Keratinocyte (primary cell): ENCODE measurements around the gene SPRED2. TPM values are rescaled to one million over a fixed set of nuclear protein-coding genes. Genes with fewer than 3 reads are reported as not detected.

Experiments
- DNase-seq: peaks from one replicate; pipeline ENCODE4 v3.0.0-alpha.2; 2011; ENCODE audit warnings: low read depth, missing footprints, low spot score
- FAIRE-seq: peaks from 2 replicates; lab custom pipeline; 2011; peaks lifted over from hg19 to GRCh38; lab: Jason Lieb, UNC
- H2AFZ ChIP-seq: 2 replicates; pipeline ENCODE4 v1.6.0; 2012; ENCODE audit warnings: low read length, control low read depth, inconsistent platforms; ENCODE audit not compliant: control insufficient read depth
- H3K27ac ChIP-seq: 2 replicates; pipeline ENCODE4 v1.5.1; 2011; ENCODE audit warnings: low read length; ENCODE audit not compliant: control insufficient read depth, insufficient read depth
- H3K27me3 ChIP-seq: 3 replicates; pipeline ENCODE4 v1.6.0; 2011; ENCODE audit warnings: low read length; ENCODE audit not compliant: control insufficient read depth, insufficient read depth; ENCODE audit errors: extremely low read depth
- H3K36me3 ChIP-seq, 2 experiments: 2 replicates in 1 of 2; 3 replicates in 1 of 2; pipeline ENCODE4 v1.5.1; 2011; ENCODE audit warnings: low read length in 2 of 2, mild to moderate bottlenecking in 1 of 2; ENCODE audit not compliant: control insufficient read depth in 2 of 2, insufficient read depth in 2 of 2; ENCODE audit errors: extremely low read depth in 1 of 2
- H3K4me1 ChIP-seq: 3 replicates; pipeline ENCODE4 v1.5.1; 2011; ENCODE audit warnings: low read length; ENCODE audit not compliant: control insufficient read depth, insufficient read depth; ENCODE audit errors: extremely low read depth
- H3K4me2 ChIP-seq: 3 replicates; pipeline ENCODE4 v1.6.0; 2011; ENCODE audit warnings: low read depth, low read length; ENCODE audit not compliant: control insufficient read depth, insufficient read depth; ENCODE audit errors: extremely low read depth
- H3K4me3 ChIP-seq, 3 experiments: fragments of 200-600 bp in 1 of 3; sonication (generic) in 1 of 3; 2 replicates in 2 of 3; 3 replicates in 1 of 3; pipeline ENCODE4 v1.5.1; 2011 to 2016; ENCODE audit warnings: low read length in 3 of 3, mild to moderate bottlenecking in 3 of 3, control low read depth in 2 of 3, inconsistent platforms in 1 of 3, low read depth in 1 of 3, mixed read lengths in 1 of 3, mixed run types in 1 of 3, moderate library complexity in 1 of 3; ENCODE audit not compliant: control insufficient read depth in 2 of 3, insufficient read depth in 2 of 3; ENCODE audit errors: extremely low read depth in 1 of 3
- H3K79me2 ChIP-seq: 2 replicates; pipeline ENCODE4 v1.6.0; 2012; ENCODE audit warnings: low read length; ENCODE audit not compliant: control insufficient read depth, insufficient read depth
- H3K9ac ChIP-seq: 3 replicates; pipeline ENCODE4 v1.6.0; 2011; ENCODE audit warnings: low read length; ENCODE audit not compliant: control insufficient read depth, insufficient read depth; ENCODE audit errors: extremely low read depth
- H3K9me1 ChIP-seq: 3 replicates; pipeline ENCODE4 v1.6.0; 2011; ENCODE audit warnings: low read length; ENCODE audit not compliant: control insufficient read depth, insufficient read depth; ENCODE audit errors: extremely low read depth
- H3K9me3 ChIP-seq: 2 replicates; pipeline ENCODE4 v1.5.1; 2012; ENCODE audit warnings: low read depth, low read length; ENCODE audit not compliant: control insufficient read depth
- H4K20me1 ChIP-seq: 3 replicates; pipeline ENCODE4 v1.6.0; 2011; ENCODE audit warnings: low read length; ENCODE audit not compliant: control insufficient read depth, insufficient read depth; ENCODE audit errors: extremely low read depth
- CTCF ChIP-seq, 3 experiments: IDR thresholded peaks in 1 of 3; conservative IDR thresholded peaks in 1 of 3; optimal IDR thresholded peaks in 1 of 3; 2 replicates in 2 of 3; 3 replicates in 1 of 3; pipeline versions ENCODE3 to v1.5.1; 2011; ENCODE audit warnings: low read length in 3 of 3, mild to moderate bottlenecking in 3 of 3, moderate library complexity in 2 of 3, control low read depth in 1 of 3, inconsistent platforms in 1 of 3; ENCODE audit not compliant: insufficient read depth in 2 of 3; ENCODE audit errors: extremely low read depth in 1 of 3
- EZH2 ChIP-seq: IDR thresholded peaks from one replicate; pipeline ENCODE4 v1.6.1; 2012; ENCODE audit warnings: inconsistent platforms, mild to moderate bottlenecking, low read length, moderate library complexity
- dilution Hi-C: fragments of 300-500 bp; cut with MboI; formaldehyde crosslinking; loops from one replicate; pipeline ENCODE4 v1.7.0; 2020; ENCODE audit warnings: low sequenced_read_pairs; ENCODE audit not compliant: extremely low pct_ligation_motif_present
- polyA plus RNA-seq, 5 experiments: library from polyadenylated mRNA; depleted of rRNA in 3 of 5; stranded (reverse) in 3 of 5; stranded (forward) in 1 of 5; unstranded in 1 of 5; fragments of >200 nt; gene quantifications; 1 replicate in 1 of 5; 2 replicates in 3 of 5; 3 replicates in 1 of 5; pipeline versions ENCODE4 v1.2.1 to v1.2.3, GENCODE V29; 2011 to 2012; ENCODE audit warnings: missing spikeins in 2 of 5, low read depth in 1 of 5, low replicate concordance in 1 of 5

SPRED2 gene
- polyA plus RNA-seq, 1 donor (not counting 4 experiments of a cell fraction or from before 2014, with no cell fraction given), result 26.8 TPM

GRCh38 chr2:65411056-65411795, 21.2 kb downstream of the SPRED2 start:
- no peak overlapping the region for H3K27ac ChIP-seq
- H3K4me1 ChIP-seq, result peaks cover 14% of the 10 kb centered on the region
- no peak for DNase-seq
- peaks cover 2 to 3% of the 10 kb centered on the region in 2 experiments for H3K36me3 ChIP-seq
- dilution Hi-C loops, result no loop called here
- peaks cover 2% of the 10 kb centered on the region for H3K9me1 ChIP-seq
- H3K79me2 ChIP-seq, result peaks cover 93% of the 10 kb centered on the region
- no peak overlapping the region for H2AFZ ChIP-seq
- no peak overlapping the region for H3K4me3 ChIP-seq
- no peak overlapping the region for H3K9ac ChIP-seq
- H3K9me3 ChIP-seq, result no peaks in the 10 kb centered on the region
- no peak for FAIRE-seq
- H3K27me3 ChIP-seq, result no peaks in the 10 kb centered on the region
- TF ChIP-seq EZH2, result no peak
- TF ChIP-seq CTCF (optimal IDR thresholded peaks at IDR 0.05 in 1 of 3, IDR thresholded peaks at IDR 0.05 in 1 of 3, conservative IDR thresholded peaks at IDR 0.05 in 1 of 3; ENCODE audit: extremely low read depth in 1 of 3, insufficient read depth in 2 of 3, low read length in 3 of 3), result no peak
- no peak overlapping the region for H3K4me2 ChIP-seq
- H4K20me1 ChIP-seq, result peaks cover 26% of the 10 kb centered on the region

DNA sequence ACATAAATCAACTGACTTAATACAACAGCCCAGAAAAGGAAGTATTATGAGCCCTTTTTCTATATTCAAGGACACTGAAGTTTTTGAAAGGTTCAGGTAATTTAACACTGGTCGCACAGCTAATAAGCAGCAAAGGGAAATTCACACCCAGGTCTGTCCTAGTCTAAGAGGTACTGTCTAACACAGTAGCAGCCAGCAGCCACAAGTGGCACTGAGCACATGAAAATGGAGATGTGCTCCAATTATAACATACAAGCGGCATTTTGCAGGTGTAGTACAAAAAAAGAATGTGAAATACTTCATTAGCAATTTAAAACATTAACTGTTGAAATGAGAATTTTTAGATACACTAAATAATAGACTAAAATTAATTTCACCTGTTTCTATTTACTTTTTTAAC, 23.4 kb downstream of the SPRED2 start:
- Histone ChIP-seq H4K20me1 (peaks cover 30% of the 10 kb centered on the region), H3K9ac (no peak overlapping the region), H3K4me1 (peaks cover 11% of the 10 kb centered on the region), H3K36me3 (peaks cover 0 to 2% of the 10 kb centered on the region in 2 experiments), H2AFZ (no peak overlapping the region), H3K79me2 (peaks cover 95% of the 10 kb centered on the region), H3K9me3 (no peaks in the 10 kb centered on the region), H3K9me1 (peaks cover 2% of the 10 kb centered on the region), H3K27ac (no peak overlapping the region), H3K27me3 (no peaks in the 10 kb centered on the region), H3K4me3 (no peak overlapping the region), H3K4me2 (no peak overlapping the region)
- no peak for TF ChIP-seq CTCF (optimal IDR thresholded peaks at IDR 0.05 in 1 of 3, IDR thresholded peaks at IDR 0.05 in 1 of 3, conservative IDR thresholded peaks at IDR 0.05 in 1 of 3; ENCODE audit: extremely low read depth in 1 of 3, insufficient read depth in 2 of 3, low read length in 3 of 3)
- TF ChIP-seq EZH2, result no peak
- DNase-seq, result no peak
- no peak for FAIRE-seq
- dilution Hi-C loops, result no loop called here
